ENCODE data around the gene TMEM123. TPM values are rescaled to one million over a fixed set of nuclear protein-coding genes. Genes with fewer than 3 reads are reported as not detected.

TMEM123 gene
- total RNA-seq, 1 donor from 2014 or later = 248 TPM

- H3K27me3 Mint-ChIP-seq = no peaks in the 10 kb centered on the region
- peaks cover 22% of the 10 kb centered on the region for H3K4me1 Mint-ChIP-seq (ENCODE audit: low read depth)
- TF ChIP-seq CTCF (IDR thresholded peaks at IDR 0.05; ENCODE audit: unreplicated experiment) = no peak
- H3K36me3 Mint-ChIP-seq (ENCODE audit: insufficient read depth) = no peaks in the 10 kb centered on the region
- H3K4me3 Mint-ChIP-seq (ENCODE audit: low read depth) = no peak overlapping the region
- DNase-seq (ENCODE audit: low spot score, unreplicated experiment) = no peak
- peaks cover 4% of the 10 kb centered on the region for H3K9me3 Mint-ChIP-seq (ENCODE audit: low read depth)
- no peak overlapping the region for H3K27ac Mint-ChIP-seq
Observed at GRCh38 chr11:102467853-102468580, 15.5 kb upstream of the TMEM123 start.

GRCh38 chr11:102467080-102467708, 14.6 kb upstream of the TMEM123 start:
- TF ChIP-seq CTCF (IDR thresholded peaks at IDR 0.05; ENCODE audit: unreplicated experiment) = no peak
- H3K27ac Mint-ChIP-seq = no peak overlapping the region
- H3K36me3 Mint-ChIP-seq (ENCODE audit: insufficient read depth) = no peaks in the 10 kb centered on the region
- H3K4me1 Mint-ChIP-seq (ENCODE audit: low read depth) = peaks cover 28% of the 10 kb centered on the region
- H3K27me3 Mint-ChIP-seq = no peaks in the 10 kb centered on the region
- peaks cover under 1% of the 10 kb centered on the region for H3K9me3 Mint-ChIP-seq (ENCODE audit: low read depth)
- H3K4me3 Mint-ChIP-seq (ENCODE audit: low read depth) = no peak overlapping the region
- DNase-seq (ENCODE audit: low spot score, unreplicated experiment) = no peak

- H3K36me3 Mint-ChIP-seq (ENCODE audit: insufficient read depth) = no peaks in the 10 kb centered on the region
- no peaks in the 10 kb centered on the region for H3K9me3 Mint-ChIP-seq (ENCODE audit: low read depth)
- H3K4me3 Mint-ChIP-seq (ENCODE audit: low read depth) = no peak overlapping the region
- no peak overlapping the region for H3K27ac Mint-ChIP-seq
- no peak for TF ChIP-seq CTCF (IDR thresholded peaks at IDR 0.05; ENCODE audit: unreplicated experiment)
- H3K4me1 Mint-ChIP-seq (ENCODE audit: low read depth) = peaks cover 32% of the 10 kb centered on the region
- DNase-seq (ENCODE audit: low spot score, unreplicated experiment) = no peak
- H3K27me3 Mint-ChIP-seq = no peaks in the 10 kb centered on the region
Observed at GRCh38 chr11:102465696-102466095, 13.1 kb upstream of the TMEM123 start.

GRCh38 chr11:102464859-102465500, 12.4 kb upstream of the TMEM123 start:
- no peak for TF ChIP-seq CTCF (IDR thresholded peaks at IDR 0.05; ENCODE audit: unreplicated experiment)
- Mint-ChIP-seq H3K4me1 (ENCODE audit: low read depth) (peaks cover 33% of the 10 kb centered on the region), H3K36me3 (ENCODE audit: insufficient read depth) (no peaks in the 10 kb centered on the region), H3K4me3 (ENCODE audit: low read depth) (no peak overlapping the region), H3K27me3 (no peaks in the 10 kb centered on the region), H3K9me3 (ENCODE audit: low read depth) (no peaks in the 10 kb centered on the region), H3K27ac (no peak overlapping the region)
- no peak for DNase-seq (ENCODE audit: low spot score, unreplicated experiment)

- TF ChIP-seq CTCF (IDR thresholded peaks at IDR 0.05; ENCODE audit: unreplicated experiment) = no peak
- H3K27me3 Mint-ChIP-seq = no peaks in the 10 kb centered on the region
- no peak overlapping the region for H3K27ac Mint-ChIP-seq
- DNase-seq (ENCODE audit: low spot score, unreplicated experiment) = no peak
- H3K4me1 Mint-ChIP-seq (ENCODE audit: low read depth) = peaks cover 31% of the 10 kb centered on the region
- H3K9me3 Mint-ChIP-seq (ENCODE audit: low read depth) = no peaks in the 10 kb centered on the region
- no peak overlapping the region for H3K4me3 Mint-ChIP-seq (ENCODE audit: low read depth)
- H3K36me3 Mint-ChIP-seq (ENCODE audit: insufficient read depth) = no peaks in the 10 kb centered on the region
Observed at GRCh38 chr11:102464037-102464436, 11.5 kb upstream of the TMEM123 start.
